GM12864 (cell line): ENCODE data around the gene UFSP1.
"Not testable (repeated sequence)": the region's sequence is repeated elsewhere in the genome, so short reads cannot be mapped to it uniquely, and the experiment has no call there.

Experiments used
- DNase-seq: peaks from one replicate; pipeline ENCODE4 v3.0.0-alpha.2; 2011; ENCODE audit warnings: low read depth
- H3K4me3 ChIP-seq: 2 replicates; pipeline ENCODE4 v1.5.1; 2011; ENCODE audit warnings: mild to moderate bottlenecking, low read depth, low read length, control low read depth
- TF ChIP-seq, protein P1 (sequence below): IDR thresholded peaks from 2 replicates; pipeline ENCODE4 v1.5.1; 2011; ENCODE audit warnings: low read depth, mild to moderate bottlenecking, moderate library complexity, low read length, control low read depth, inconsistent platforms; ENCODE audit errors: missing control alignments

UFSP1 gene

DNA sequence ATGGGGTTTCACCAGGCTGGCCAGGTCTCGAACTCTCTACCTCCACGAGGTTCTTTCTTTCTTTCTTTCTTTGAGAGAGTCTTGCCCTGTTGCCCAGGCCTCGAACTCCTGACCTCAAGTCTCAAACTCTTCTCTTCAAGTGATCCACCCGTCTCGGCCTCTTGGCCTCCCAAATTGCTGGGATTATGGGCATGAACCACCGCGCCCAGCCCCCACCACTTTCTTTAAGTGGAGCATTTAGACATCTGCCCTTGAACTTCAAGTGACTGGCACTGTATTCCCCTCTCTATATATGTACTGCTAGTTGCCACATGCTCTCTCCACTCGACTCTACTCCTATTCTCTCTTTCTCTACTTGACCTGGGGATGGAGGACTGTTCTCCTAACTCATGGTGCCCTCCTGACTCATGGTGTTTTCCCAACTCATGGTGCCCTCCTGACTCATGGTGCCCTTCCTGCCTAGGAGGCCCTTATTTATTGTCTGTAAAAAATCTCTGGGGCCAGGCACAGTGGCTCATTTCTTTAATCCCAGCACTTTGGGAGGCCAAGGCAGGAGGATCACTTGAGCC, 25.4 kb upstream of the UFSP1 start:
- TF ChIP-seq, protein P1, sequence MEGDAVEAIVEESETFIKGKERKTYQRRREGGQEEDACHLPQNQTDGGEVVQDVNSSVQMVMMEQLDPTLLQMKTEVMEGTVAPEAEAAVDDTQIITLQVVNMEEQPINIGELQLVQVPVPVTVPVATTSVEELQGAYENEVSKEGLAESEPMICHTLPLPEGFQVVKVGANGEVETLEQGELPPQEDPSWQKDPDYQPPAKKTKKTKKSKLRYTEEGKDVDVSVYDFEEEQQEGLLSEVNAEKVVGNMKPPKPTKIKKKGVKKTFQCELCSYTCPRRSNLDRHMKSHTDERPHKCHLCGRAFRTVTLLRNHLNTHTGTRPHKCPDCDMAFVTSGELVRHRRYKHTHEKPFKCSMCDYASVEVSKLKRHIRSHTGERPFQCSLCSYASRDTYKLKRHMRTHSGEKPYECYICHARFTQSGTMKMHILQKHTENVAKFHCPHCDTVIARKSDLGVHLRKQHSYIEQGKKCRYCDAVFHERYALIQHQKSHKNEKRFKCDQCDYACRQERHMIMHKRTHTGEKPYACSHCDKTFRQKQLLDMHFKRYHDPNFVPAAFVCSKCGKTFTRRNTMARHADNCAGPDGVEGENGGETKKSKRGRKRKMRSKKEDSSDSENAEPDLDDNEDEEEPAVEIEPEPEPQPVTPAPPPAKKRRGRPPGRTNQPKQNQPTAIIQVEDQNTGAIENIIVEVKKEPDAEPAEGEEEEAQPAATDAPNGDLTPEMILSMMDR = no peak
- no peak for DNase-seq

DNA sequence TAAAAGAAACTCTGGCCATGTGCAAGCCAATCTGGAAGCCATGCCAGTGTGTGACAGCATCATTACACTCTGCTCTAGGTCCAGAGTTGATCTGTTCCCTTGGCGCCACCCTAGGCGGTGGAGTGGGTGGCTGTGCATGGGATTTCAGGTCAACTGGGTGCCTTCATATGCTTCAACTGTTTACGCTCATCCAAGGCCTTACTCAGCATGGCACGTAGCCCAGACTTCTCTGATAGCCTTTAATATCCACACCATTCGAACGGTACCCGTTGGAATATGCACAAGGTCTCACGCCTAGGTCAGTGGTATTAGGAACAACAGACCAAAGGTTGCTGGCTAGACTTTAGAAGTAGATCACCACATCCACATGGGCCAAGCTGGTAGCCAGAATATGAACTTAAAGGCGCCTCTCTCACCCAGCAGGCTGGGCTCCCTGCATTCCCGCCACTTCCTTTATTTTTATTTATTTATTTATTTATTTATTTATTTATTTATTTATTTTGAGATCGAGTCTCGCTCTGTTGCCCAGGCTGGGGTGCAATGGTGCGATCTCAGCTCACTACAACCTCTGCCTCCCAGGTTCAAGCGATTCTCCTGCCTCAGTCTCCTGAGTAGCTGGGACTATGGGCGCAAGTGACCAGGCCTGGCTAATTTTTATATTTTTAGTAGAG, 24.8 kb upstream of the UFSP1 start:
- H3K4me3 ChIP-seq = no peak overlapping the region
- DNase-seq = no peak
- TF ChIP-seq, protein P1 = no peak

More for the DNA sequence above, 25.4 kb upstream of the UFSP1 start:
- H3K4me3 ChIP-seq = no peak overlapping the region

DNA sequence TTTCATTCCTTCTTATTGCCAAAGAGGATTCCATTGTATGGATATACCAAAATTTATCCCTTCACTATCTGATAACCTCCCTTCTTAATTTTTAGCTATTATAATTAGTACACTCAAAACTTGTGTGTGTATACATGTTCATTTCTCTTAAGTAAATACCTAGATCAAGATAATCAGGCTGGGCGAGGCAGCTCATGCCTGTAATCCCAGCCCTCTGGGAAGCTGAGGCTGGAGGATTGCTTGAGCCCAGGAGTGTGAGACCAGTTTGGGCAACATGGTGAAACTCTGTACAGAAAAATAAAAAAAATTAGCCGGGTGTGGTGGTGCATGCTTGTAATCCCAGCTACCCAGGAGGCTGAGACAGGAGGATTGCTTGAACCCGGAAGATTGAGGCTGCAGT, 22.0 kb upstream of the UFSP1 start:
- TF ChIP-seq, protein P1 = no peak
- no peak for DNase-seq
- H3K4me3 ChIP-seq = no peak overlapping the region

DNA sequence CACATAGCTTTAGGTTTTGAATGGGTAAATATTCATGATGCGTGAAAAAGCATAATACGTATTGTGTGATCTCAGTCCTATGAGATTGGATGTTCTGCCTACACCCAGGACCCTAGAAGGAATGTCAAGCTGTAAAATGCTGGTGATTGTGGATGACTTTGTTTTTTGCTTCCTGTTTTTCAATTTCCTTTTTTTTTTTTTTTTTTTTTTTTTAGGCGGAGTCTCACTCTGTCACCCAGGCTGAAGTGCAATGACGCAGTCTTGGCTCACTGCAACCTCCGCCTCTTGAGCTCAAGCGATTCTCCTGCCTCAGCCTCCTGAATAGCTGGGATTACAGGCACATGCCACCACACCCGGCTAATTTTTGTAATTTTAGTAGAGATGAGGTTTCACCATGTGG, 20.9 kb upstream of the UFSP1 start:
- DNase-seq = not testable (repeated sequence)

DNA sequence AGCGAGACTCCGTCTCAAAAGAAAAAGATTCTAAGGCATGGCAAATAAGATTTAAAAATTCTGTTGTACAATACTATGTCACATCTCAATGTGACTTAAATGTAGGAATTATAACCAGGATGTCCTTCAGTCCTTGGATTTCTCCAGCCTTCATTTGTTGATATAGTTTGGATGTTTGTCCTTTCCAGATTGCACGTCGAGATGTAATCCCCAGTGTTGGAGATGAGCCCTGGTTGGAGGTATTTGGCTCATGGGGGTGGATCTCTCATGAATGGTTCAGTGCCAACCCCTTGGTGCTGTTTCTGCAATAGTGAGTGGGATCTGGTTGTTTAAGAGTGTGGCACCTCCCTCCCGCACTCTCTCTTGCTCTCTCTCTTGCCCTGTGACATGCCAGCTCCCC, 19.0 kb upstream of the UFSP1 start:
- TF ChIP-seq, protein P1 = no peak
- DNase-seq = no peak

More for the DNA sequence above, 20.9 kb upstream of the UFSP1 start:
- not testable (repeated sequence) for H3K4me3 ChIP-seq

DNA sequence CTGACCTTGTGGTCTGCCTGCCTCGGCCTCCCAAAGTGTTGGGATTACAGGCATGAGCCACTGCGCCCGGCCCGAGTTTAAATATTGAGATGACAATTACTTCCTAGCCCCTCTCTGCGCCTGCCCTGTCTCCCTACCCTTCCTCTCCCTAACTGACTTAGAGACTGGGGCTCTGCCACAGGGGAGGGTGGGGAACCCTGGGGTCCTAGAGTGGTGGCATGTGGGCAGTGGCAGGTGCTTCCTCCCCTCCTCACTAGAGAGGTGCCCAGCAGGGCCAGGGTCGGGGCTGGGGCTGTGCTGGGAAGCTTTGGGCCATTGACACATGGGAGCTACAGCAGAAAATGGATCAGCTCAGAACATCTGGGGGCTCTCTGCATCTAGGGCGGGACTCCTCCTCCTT, 13.1 kb upstream of the UFSP1 start:
- H3K4me3 ChIP-seq = no peak overlapping the region
- no peak for DNase-seq
- TF ChIP-seq, protein P1 = no peak

More for the DNA sequence above, 19.0 kb upstream of the UFSP1 start:
- H3K4me3 ChIP-seq = no peak overlapping the region

DNA sequence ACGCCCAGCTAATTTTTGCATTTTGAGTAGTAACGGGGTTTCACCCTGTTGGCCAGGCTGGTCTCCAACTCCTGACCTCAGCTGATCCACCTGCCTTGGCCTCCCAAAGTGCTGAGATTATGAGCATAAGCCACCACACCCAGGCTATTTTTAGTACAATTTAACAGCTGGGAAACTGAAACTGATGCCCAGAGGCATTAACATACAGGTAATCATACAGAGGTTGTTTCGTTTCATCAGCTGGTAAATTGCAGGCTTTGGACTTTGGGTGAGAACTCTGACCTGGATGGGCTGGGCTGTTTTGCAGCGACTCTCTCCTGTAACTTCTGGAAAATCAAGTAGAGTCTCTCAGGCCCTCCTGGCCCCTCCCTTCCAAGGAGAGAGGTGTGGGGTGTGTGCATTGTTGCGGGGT, 12.4 kb upstream of the UFSP1 start:
- no peak for DNase-seq
- TF ChIP-seq, protein P1 = no peak
- no peak overlapping the region for H3K4me3 ChIP-seq
